GM13977 (cell line): ENCODE results near the gene SKI.

Experiments used
- DNase-seq: peaks from one replicate; pipeline ENCODE4 v3.0.0; 2012; ENCODE audit warnings: low spot score
- in situ Hi-C: fragments of 300-500 bp; cut with MboI; formaldehyde crosslinking; loops from one replicate; pipeline ENCODE4 v1.12.0; 2022; ENCODE audit warnings: low sequenced_read_pairs, low pct_unique_long_range_greater_than_20kb, mixed read lengths, inconsistent platforms; ENCODE audit not compliant: unreplicated experiment
- TF ChIP-seq, protein P1 (sequence below): IDR thresholded peaks from 2 replicates; pipeline ENCODE4 v1.5.1; 2012; ENCODE audit warnings: mild to moderate bottlenecking, control low read depth; ENCODE audit not compliant: insufficient read depth; ENCODE audit errors: extremely low read depth, missing control alignments

Gene SKI

DNA sequence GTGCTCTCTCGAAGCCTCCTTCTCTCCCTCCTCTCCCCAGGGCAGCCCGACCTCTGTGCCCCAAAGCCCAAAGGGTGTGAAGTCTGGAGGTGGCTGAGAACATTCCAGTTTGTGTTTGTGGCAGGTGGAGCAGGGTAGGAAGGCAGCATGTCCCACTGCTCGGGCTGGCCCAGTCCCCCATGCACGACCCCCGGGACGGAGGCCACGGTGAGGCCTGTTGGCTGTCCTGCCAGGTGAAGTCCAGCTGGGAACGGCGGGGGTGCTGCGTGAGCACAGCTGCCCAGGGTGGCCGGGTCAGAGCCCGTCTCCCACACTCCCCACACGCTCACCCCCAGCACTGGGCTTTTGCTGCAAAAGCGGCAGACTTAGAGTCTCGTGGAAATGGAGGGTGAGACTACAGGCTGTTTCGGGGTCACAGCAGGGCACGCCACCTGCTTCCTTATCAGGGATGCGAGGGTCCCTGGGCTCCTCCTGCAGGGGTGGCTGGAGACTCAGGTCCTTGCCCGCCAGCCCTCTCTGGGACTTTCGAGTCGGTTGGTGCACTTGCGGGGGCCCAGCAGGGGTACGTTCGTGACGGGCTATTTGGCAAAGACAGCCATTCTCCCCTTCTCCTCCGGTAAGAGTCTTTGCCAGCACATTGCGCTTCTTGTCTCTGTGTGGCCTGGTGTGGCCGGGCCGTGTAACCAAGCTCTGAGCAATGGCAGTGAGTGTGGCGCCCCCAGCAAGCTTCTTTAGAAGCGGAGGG, 123.0 kb downstream of the SKI start:
- no peak for DNase-seq
- in situ Hi-C loops: no loop called here
- TF ChIP-seq, protein P1, sequence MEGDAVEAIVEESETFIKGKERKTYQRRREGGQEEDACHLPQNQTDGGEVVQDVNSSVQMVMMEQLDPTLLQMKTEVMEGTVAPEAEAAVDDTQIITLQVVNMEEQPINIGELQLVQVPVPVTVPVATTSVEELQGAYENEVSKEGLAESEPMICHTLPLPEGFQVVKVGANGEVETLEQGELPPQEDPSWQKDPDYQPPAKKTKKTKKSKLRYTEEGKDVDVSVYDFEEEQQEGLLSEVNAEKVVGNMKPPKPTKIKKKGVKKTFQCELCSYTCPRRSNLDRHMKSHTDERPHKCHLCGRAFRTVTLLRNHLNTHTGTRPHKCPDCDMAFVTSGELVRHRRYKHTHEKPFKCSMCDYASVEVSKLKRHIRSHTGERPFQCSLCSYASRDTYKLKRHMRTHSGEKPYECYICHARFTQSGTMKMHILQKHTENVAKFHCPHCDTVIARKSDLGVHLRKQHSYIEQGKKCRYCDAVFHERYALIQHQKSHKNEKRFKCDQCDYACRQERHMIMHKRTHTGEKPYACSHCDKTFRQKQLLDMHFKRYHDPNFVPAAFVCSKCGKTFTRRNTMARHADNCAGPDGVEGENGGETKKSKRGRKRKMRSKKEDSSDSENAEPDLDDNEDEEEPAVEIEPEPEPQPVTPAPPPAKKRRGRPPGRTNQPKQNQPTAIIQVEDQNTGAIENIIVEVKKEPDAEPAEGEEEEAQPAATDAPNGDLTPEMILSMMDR: no peak

DNA sequence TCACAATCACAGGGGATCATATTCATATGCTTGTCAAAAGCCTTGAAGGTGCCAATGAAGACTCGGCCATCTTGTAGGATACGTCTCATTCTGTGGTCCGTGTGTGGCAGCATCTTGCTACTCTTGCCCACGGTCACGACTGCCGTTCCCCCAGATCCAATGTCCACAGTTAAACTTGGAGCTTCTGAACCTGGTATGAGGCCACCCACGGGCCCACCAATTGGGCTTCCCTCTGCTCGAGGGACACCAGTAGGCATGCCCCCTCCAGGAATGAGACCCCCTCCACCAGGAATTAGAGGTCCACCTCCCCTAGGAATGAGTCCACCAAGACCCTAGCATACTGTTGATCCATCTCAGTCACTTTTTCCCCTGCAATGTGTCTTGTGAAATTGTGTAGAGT, 123.6 kb downstream of the SKI start:
- in situ Hi-C loops: no loop called here
- no peak for DNase-seq
- TF ChIP-seq, protein P1: no peak

DNA sequence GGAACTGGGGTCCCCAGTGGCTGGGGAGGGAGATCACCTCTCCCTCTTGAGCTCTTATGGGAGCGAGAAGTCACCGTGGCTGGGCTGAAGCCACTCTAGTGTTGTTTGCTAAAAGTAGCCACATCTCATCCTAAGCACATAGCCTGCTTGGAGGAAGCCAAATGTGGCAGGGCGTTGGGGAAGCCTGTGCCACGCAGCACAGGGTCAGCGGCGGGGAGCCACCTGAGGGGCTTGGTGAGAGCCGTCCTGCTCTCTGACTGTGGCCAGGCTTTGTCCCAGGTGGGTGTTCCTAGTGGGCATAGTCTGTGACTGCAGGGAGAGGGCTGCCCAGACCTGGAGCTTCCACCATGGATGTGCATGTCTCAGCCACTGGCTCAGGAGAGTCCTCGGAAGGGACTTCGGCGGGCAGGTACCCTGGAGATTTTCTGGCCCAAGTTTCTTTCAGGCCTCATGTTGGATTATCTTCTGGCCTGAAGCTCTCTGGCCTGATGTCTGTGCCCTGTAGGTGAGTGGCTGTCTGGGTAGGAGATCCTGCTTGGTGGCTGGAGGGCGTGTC, 124.3 kb downstream of the SKI start:
- DNase-seq: no peak
- in situ Hi-C loops: no loop called here
- TF ChIP-seq, protein P1: no peak

DNA sequence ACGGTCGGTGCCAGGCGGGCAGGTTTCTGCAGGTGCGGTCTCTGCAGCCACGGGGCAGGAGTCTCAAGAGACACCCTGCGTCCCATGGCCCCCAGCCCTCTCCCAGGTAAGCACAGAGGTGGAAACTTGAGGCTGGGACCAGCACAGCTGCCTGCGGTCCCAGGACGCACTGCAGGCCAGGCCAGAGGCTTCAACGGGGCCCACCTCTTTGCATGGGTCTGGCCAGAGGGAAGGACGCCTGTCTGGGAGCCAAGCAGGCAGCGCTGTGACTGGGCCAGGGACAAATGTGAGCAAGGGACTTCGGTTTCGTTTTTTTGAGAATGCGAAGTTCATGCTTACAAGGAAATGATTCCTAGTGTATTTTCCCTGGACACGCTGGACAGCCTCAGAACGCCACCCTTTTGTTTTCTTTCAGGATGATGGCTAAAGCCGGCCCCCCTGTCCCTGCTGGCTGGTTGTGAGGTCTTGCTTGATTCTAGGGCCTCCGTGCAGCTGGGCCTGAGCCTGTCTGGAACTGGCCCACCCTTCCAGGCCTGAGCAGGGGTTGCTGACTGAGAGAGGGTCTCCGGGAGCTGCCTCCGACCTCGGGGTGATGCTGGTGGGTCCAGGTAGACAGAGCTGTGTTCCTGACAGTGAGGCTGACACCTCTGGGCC, 124.9 kb downstream of the SKI start:
- TF ChIP-seq, protein P1: no peak
- DNase-seq: no peak
- in situ Hi-C loops: no loop called here

DNA sequence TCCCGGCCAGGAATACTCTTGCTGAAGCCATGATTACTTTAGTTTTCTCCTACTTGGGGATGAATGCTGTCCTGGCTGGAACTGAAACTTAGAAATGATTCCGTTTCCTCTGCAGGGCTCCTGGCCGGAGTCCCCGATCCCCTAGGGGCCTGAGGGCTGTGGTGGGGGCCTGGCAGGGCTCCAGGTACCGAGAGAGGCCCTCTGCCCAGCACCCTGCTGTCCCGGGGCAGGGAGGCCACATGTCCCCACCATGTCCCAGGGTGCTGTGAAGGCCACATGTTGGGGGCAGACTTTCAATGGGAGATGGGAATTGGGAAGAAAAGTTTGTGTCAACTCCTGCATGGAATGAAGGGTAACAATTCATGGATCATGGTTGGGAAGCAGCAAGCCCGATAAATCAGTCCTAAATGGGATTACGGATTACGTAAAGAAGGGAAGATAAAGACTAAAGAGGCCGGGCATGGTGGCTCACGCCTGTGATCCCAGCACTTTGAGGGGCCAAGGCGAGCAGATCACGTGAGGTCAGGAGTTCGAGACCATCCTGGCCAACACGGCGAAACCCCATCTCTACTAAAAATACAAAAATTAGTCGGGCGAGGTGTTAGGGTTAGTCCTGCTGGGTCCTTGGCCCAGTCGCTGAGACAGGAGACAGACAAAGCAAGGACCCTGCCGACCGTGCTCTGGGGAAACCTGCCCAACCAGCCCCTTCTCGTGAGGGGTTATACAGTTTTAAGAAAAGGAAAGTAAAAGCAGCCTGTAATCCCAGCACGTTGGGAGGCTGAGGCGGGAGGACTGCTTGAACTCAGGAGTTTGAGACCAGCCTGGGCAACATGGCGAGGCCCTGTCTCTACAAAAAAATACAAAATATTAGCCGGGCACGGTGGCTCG, 125.7 kb downstream of the SKI start:
- no peak for DNase-seq
- in situ Hi-C loops: no loop called here
- TF ChIP-seq, protein P1: no peak

DNA sequence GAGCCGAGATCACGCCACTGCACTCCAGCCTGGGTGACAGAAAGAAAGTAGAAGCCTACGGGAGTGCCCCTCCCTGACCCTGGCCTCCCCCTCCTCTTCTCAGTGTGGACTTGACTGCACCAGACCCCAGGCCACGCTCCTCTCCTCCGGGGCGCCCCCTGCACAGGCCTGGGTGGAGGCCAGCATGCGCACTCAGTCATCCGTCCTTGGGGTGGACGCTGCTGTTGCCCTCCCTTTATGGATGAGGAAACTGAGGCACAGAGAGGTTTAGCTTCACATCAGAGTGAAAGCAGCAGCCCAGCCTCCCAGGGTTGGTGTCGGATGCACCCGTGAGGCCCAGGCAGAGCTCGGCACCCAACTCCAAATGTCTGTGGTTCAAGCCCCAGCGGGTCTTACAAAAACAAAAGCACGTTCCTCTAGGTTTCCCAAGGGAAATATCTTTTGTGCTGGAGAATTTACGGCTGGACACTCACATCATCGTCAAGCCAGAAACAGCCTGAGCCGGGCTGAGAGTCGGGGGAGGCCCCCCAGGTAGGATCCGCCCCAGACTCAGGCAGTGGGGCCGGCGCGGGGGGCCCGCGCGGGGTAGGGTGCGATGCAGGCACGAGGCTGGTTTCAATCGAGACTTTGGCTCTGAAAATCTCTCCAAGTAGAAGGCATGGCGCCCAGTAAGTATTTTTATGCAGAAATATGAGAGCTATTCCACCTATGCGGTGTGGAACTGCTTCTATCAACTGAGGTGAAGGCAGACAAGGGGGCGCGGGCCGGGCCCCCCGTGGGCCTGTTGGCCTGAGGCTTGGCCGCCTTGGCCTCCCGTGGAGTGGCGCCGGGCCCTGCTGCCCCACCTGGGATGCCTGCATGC, 126.6 kb downstream of the SKI start:
- TF ChIP-seq, protein P1: no peak
- in situ Hi-C loops: no loop called here
- DNase-seq: no peak
